Measurements from ENCODE around the gene PODN. TPM values are rescaled to one million over a fixed set of nuclear protein-coding genes. Genes with fewer than 3 reads are reported as not detected.

The PODN gene
- total RNA-seq, 1 experiment from 2014 or later, result not detected

- Histone ChIP-seq H3K4me3 (ENCODE audit: low read depth, low read length, poor library complexity, severe bottlenecking) (no peak overlapping the region), H3K4me1 (ENCODE audit: insufficient read depth, low read length, poor library complexity, severe bottlenecking) (no peaks in the 10 kb centered on the region), H3K9me3 (ENCODE audit: low read depth, low read length, poor library complexity, severe bottlenecking) (no peaks in the 10 kb centered on the region), H3K27me3 (replicated peaks; ENCODE audit: insufficient read depth, low read depth, low read length, poor library complexity) (no peaks in the 10 kb centered on the region), H3K27ac (ENCODE audit: low read depth, low read length, poor library complexity, severe bottlenecking) (no peak overlapping the region), H3K36me3 (ENCODE audit: insufficient read depth, low read length, poor library complexity, severe bottlenecking) (no peaks in the 10 kb centered on the region)
- DNase-seq (ENCODE audit: low spot score), result no peak
- POLR2A ChIA-PET (ENCODE audit: low non-redundant PET), result interaction anchor here (0.6 kb wide), 1 partner anchor 43 kb away, joined by 3 read pairs; no protein-coding TSS in a partner anchor
- BruUV-seq (replicated peaks), result no TSS peak
- CTCF ChIA-PET, result no interaction called here
- TF ChIP-seq, protein P1, sequence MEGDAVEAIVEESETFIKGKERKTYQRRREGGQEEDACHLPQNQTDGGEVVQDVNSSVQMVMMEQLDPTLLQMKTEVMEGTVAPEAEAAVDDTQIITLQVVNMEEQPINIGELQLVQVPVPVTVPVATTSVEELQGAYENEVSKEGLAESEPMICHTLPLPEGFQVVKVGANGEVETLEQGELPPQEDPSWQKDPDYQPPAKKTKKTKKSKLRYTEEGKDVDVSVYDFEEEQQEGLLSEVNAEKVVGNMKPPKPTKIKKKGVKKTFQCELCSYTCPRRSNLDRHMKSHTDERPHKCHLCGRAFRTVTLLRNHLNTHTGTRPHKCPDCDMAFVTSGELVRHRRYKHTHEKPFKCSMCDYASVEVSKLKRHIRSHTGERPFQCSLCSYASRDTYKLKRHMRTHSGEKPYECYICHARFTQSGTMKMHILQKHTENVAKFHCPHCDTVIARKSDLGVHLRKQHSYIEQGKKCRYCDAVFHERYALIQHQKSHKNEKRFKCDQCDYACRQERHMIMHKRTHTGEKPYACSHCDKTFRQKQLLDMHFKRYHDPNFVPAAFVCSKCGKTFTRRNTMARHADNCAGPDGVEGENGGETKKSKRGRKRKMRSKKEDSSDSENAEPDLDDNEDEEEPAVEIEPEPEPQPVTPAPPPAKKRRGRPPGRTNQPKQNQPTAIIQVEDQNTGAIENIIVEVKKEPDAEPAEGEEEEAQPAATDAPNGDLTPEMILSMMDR (conservative IDR thresholded peaks at IDR 0.05; ENCODE audit: low read depth, low read length), result no peak
- no peak for TF ChIP-seq EZH2 (IDR thresholded peaks at IDR 0.05; ENCODE audit: borderline replicate concordance, low read depth, low read length, poor library complexity, severe bottlenecking)
- intact Hi-C loops (cut with micrococcal nuclease; ENCODE audit: unreplicated experiment), result no loop called here
Measured at GRCh38 chr1:53078333-53079101, 16.5 kb downstream of the PODN start.

- ChIA-PET CTCF (no interaction called here), POLR2A (ENCODE audit: low non-redundant PET) (interaction anchor here (0.6 kb wide), 1 partner anchor 44 kb away, joined by 3 read pairs; no protein-coding TSS in a partner anchor)
Measured at GRCh38 chr1:53079251-53079650, 17.2 kb downstream of the PODN start.

DNA sequence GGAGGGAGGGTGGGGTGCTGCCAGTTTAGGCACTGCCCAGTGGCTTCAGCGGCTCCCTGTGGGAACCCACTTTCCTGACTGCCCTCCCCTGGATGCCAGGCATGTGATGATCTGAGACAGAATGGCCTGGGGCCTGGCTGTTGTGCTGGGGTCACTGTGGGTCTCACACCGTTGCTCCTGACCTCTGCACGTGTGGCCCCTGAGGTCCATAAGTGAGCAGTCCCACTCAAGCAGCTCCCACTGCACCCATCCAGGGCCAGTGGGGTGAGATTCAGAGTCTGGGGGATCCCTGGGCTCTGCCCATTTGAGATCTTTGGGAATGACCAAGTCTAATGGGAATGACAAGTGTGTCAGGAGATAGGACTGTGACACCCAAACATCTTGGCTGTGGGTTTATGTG lies 18.0 kb downstream of the PODN start:
- Histone ChIP-seq H3K27me3 (replicated peaks; ENCODE audit: insufficient read depth, low read depth, low read length, poor library complexity) (no peaks in the 10 kb centered on the region), H3K4me3 (ENCODE audit: low read depth, low read length, poor library complexity, severe bottlenecking) (no peak overlapping the region), H3K9me3 (ENCODE audit: low read depth, low read length, poor library complexity, severe bottlenecking) (no peaks in the 10 kb centered on the region), H3K36me3 (ENCODE audit: insufficient read depth, low read length, poor library complexity, severe bottlenecking) (no peaks in the 10 kb centered on the region), H3K4me1 (ENCODE audit: insufficient read depth, low read length, poor library complexity, severe bottlenecking) (no peaks in the 10 kb centered on the region), H3K27ac (ENCODE audit: low read depth, low read length, poor library complexity, severe bottlenecking) (no peak overlapping the region)
- POLR2A ChIA-PET (ENCODE audit: low non-redundant PET), result no interaction called here
- BruUV-seq (replicated peaks), result no TSS peak
- no peak for TF ChIP-seq EZH2 (IDR thresholded peaks at IDR 0.05; ENCODE audit: borderline replicate concordance, low read depth, low read length, poor library complexity, severe bottlenecking)
- TF ChIP-seq, protein P1 (conservative IDR thresholded peaks at IDR 0.05; ENCODE audit: low read depth, low read length), result no peak
- intact Hi-C loops (cut with micrococcal nuclease; ENCODE audit: unreplicated experiment), result no loop called here
- DNase-seq (ENCODE audit: low spot score), result no peak
- CTCF ChIA-PET, result no interaction called here

More at GRCh38 chr1:53079251-53079650, 17.2 kb downstream of the PODN start:
- intact Hi-C loops (cut with micrococcal nuclease; ENCODE audit: unreplicated experiment), result no loop called here
- no peak for DNase-seq (ENCODE audit: low spot score)
- Histone ChIP-seq H3K4me1 (ENCODE audit: insufficient read depth, low read length, poor library complexity, severe bottlenecking) (no peaks in the 10 kb centered on the region), H3K36me3 (ENCODE audit: insufficient read depth, low read length, poor library complexity, severe bottlenecking) (no peaks in the 10 kb centered on the region), H3K9me3 (ENCODE audit: low read depth, low read length, poor library complexity, severe bottlenecking) (no peaks in the 10 kb centered on the region), H3K4me3 (ENCODE audit: low read depth, low read length, poor library complexity, severe bottlenecking) (no peak overlapping the region), H3K27ac (ENCODE audit: low read depth, low read length, poor library complexity, severe bottlenecking) (no peak overlapping the region), H3K27me3 (replicated peaks; ENCODE audit: insufficient read depth, low read depth, low read length, poor library complexity) (no peaks in the 10 kb centered on the region)
- BruUV-seq (replicated peaks), result no TSS peak
- no peak for TF ChIP-seq EZH2 (IDR thresholded peaks at IDR 0.05; ENCODE audit: borderline replicate concordance, low read depth, low read length, poor library complexity, severe bottlenecking)
- TF ChIP-seq, protein P1 (conservative IDR thresholded peaks at IDR 0.05; ENCODE audit: low read depth, low read length), result no peak

All from A673 (cell line).